ENCODE results near the gene PDXP. TPM values are rescaled to one million over a fixed set of nuclear protein-coding genes. Genes with fewer than 3 reads are reported as not detected.

PDXP gene
- total and polyA plus RNA-seq, 2 donors, result 8.9 to 25.0 TPM

- no peaks in the 10 kb centered on the region for H3K27me3 ChIP-seq (ENCODE audit: control insufficient read depth in 2 of 2, insufficient read depth in 1 of 2, low read length in 1 of 2)
- H3K4me1 ChIP-seq (ENCODE audit: control insufficient read depth in 2 of 2, insufficient read depth in 2 of 2, low read length in 2 of 2), result peaks cover 0 to 10% of the 10 kb centered on the region in 2 donors
- DNase-seq (ENCODE audit: low read depth in 6 of 9, low spot score in 9 of 9), result no peak
- H3K36me3 ChIP-seq (ENCODE audit: control insufficient read depth in 2 of 2, insufficient read depth in 2 of 2, low read length in 1 of 2), result peaks cover 69 to 70% of the 10 kb centered on the region in 2 donors
- 100% methylated on average over 1 of the region's 1 CpG for WGBS
- H3K27ac ChIP-seq (ENCODE audit: low read depth in 1 of 2, low read length in 1 of 2), result no peak overlapping the region
- H3K9me3 ChIP-seq (ENCODE audit: control insufficient read depth in 2 of 2, insufficient read depth in 1 of 2, low read length in 1 of 2), result peaks cover 0 to 4% of the 10 kb centered on the region in 2 donors
- no peak overlapping the region for H3K4me3 ChIP-seq (ENCODE audit: low read length in 2 of 2)
Measured at GRCh38 chr22:37617431-37617830, 41.1 kb upstream of the PDXP start.

GRCh38 chr22:37618072-37618656, 40.4 kb upstream of the PDXP start:
- 94% methylated on average over 14 of the region's 14 CpGs for WGBS

GRCh38 chr22:37618674-37619073, 39.8 kb upstream of the PDXP start:
- no peak for DNase-seq (ENCODE audit: low read depth in 6 of 9, low spot score in 9 of 9)
- Histone ChIP-seq H3K4me3 (ENCODE audit: low read length in 2 of 2) (no peak overlapping the region), H3K9me3 (ENCODE audit: control insufficient read depth in 2 of 2, insufficient read depth in 1 of 2, low read length in 1 of 2) (peaks cover 0 to 6% of the 10 kb centered on the region in 2 donors), H3K4me1 (ENCODE audit: control insufficient read depth in 2 of 2, insufficient read depth in 2 of 2, low read length in 2 of 2) (peaks cover 0 to 10% of the 10 kb centered on the region in 2 donors), H3K27me3 (ENCODE audit: control insufficient read depth in 2 of 2, insufficient read depth in 1 of 2, low read length in 1 of 2) (no peaks in the 10 kb centered on the region), H3K36me3 (ENCODE audit: control insufficient read depth in 2 of 2, insufficient read depth in 2 of 2, low read length in 1 of 2) (peaks cover 74 to 75% of the 10 kb centered on the region in 2 donors), H3K27ac (ENCODE audit: low read depth in 1 of 2, low read length in 1 of 2) (no peak overlapping the region)
- WGBS, result 95% methylated on average over 6 of the region's 6 CpGs

More at GRCh38 chr22:37618072-37618656, 40.4 kb upstream of the PDXP start:
- no peak for DNase-seq (ENCODE audit: low read depth in 6 of 9, low spot score in 9 of 9)
- H3K36me3 ChIP-seq (ENCODE audit: control insufficient read depth in 2 of 2, insufficient read depth in 2 of 2, low read length in 1 of 2), result peaks cover 71 to 74% of the 10 kb centered on the region in 2 donors
- H3K27ac ChIP-seq (ENCODE audit: low read depth in 1 of 2, low read length in 1 of 2), result no peak overlapping the region
- no peaks in the 10 kb centered on the region for H3K27me3 ChIP-seq (ENCODE audit: control insufficient read depth in 2 of 2, insufficient read depth in 1 of 2, low read length in 1 of 2)
- H3K4me1 ChIP-seq (ENCODE audit: control insufficient read depth in 2 of 2, insufficient read depth in 2 of 2, low read length in 2 of 2), result peaks cover 0 to 6% of the 10 kb centered on the region in 2 donors
- no peak overlapping the region for H3K4me3 ChIP-seq (ENCODE audit: low read length in 2 of 2)
- peaks cover 0 to 4% of the 10 kb centered on the region in 2 donors for H3K9me3 ChIP-seq (ENCODE audit: control insufficient read depth in 2 of 2, insufficient read depth in 1 of 2, low read length in 1 of 2)

- WGBS, result 98% methylated on average over 7 of the region's 7 CpGs
- no peak for DNase-seq (ENCODE audit: low read depth in 6 of 9, low spot score in 9 of 9)
Measured at GRCh38 chr22:37619991-37620390, 38.5 kb upstream of the PDXP start.

GRCh38 chr22:37621352-37621860, 37.1 kb upstream of the PDXP start:
- DNase-seq (ENCODE audit: low read depth in 6 of 9, low spot score in 9 of 9), result no peak
- Histone ChIP-seq H3K36me3 (ENCODE audit: control insufficient read depth in 2 of 2, insufficient read depth in 2 of 2, low read length in 1 of 2) (peaks cover 63 to 79% of the 10 kb centered on the region in 2 donors), H3K4me3 (ENCODE audit: low read length in 2 of 2) (no peak overlapping the region), H3K27ac (ENCODE audit: low read depth in 1 of 2, low read length in 1 of 2) (no peak overlapping the region), H3K9me3 (ENCODE audit: control insufficient read depth in 2 of 2, insufficient read depth in 1 of 2, low read length in 1 of 2) (peaks cover 0 to 5% of the 10 kb centered on the region in 2 donors), H3K4me1 (ENCODE audit: control insufficient read depth in 2 of 2, insufficient read depth in 2 of 2, low read length in 2 of 2) (peaks cover 11 to 33% of the 10 kb centered on the region in 2 donors), H3K27me3 (ENCODE audit: control insufficient read depth in 2 of 2, insufficient read depth in 1 of 2, low read length in 1 of 2) (no peaks in the 10 kb centered on the region)
- WGBS, result 97% methylated on average over 12 of the region's 12 CpGs

More at GRCh38 chr22:37619991-37620390, 38.5 kb upstream of the PDXP start:
- Histone ChIP-seq H3K9me3 (ENCODE audit: control insufficient read depth in 2 of 2, insufficient read depth in 1 of 2, low read length in 1 of 2) (peaks cover 0 to 5% of the 10 kb centered on the region in 2 donors), H3K4me1 (ENCODE audit: control insufficient read depth in 2 of 2, insufficient read depth in 2 of 2, low read length in 2 of 2) (peaks cover under 1 to 19% of the 10 kb centered on the region in 2 donors), H3K4me3 (ENCODE audit: low read length in 2 of 2) (no peak overlapping the region), H3K36me3 (ENCODE audit: control insufficient read depth in 2 of 2, insufficient read depth in 2 of 2, low read length in 1 of 2) (peaks cover 66 to 76% of the 10 kb centered on the region in 2 donors), H3K27me3 (ENCODE audit: control insufficient read depth in 2 of 2, insufficient read depth in 1 of 2, low read length in 1 of 2) (no peaks in the 10 kb centered on the region), H3K27ac (ENCODE audit: low read depth in 1 of 2, low read length in 1 of 2) (no peak overlapping the region)

GRCh38 chr22:37623075-37624016, 35.2 kb upstream of the PDXP start:
- H3K27ac ChIP-seq (ENCODE audit: low read depth in 1 of 2, low read length in 1 of 2), result peak overlapping the region in 1 of 2 donors; percentile 34
- DNase-seq (ENCODE audit: low read depth in 6 of 9, low spot score in 9 of 9), result peak in 4 of 9 donors; percentile 65 to 87 (median 76)
- H3K36me3 ChIP-seq (ENCODE audit: control insufficient read depth in 2 of 2, insufficient read depth in 2 of 2, low read length in 1 of 2), result peaks cover 47 to 73% of the 10 kb centered on the region in 2 donors
- H3K4me3 ChIP-seq (ENCODE audit: low read length in 2 of 2), result no peak overlapping the region
- no peaks in the 10 kb centered on the region for H3K27me3 ChIP-seq (ENCODE audit: control insufficient read depth in 2 of 2, insufficient read depth in 1 of 2, low read length in 1 of 2)
- H3K9me3 ChIP-seq (ENCODE audit: control insufficient read depth in 2 of 2, insufficient read depth in 1 of 2, low read length in 1 of 2), result peaks cover 0 to 5% of the 10 kb centered on the region in 2 donors
- 72% methylated on average over 22 of the region's 22 CpGs for WGBS
- peaks cover 30 to 52% of the 10 kb centered on the region in 2 donors for H3K4me1 ChIP-seq (ENCODE audit: control insufficient read depth in 2 of 2, insufficient read depth in 2 of 2, low read length in 2 of 2)

- peaks cover 0 to 5% of the 10 kb centered on the region in 2 donors for H3K9me3 ChIP-seq (ENCODE audit: control insufficient read depth in 2 of 2, insufficient read depth in 1 of 2, low read length in 1 of 2)
- no peak overlapping the region for H3K4me3 ChIP-seq (ENCODE audit: low read length in 2 of 2)
- 93% methylated on average over 6 of the region's 6 CpGs for WGBS
- no peak for DNase-seq (ENCODE audit: low read depth in 6 of 9, low spot score in 9 of 9)
- H3K27me3 ChIP-seq (ENCODE audit: control insufficient read depth in 2 of 2, insufficient read depth in 1 of 2, low read length in 1 of 2), result no peaks in the 10 kb centered on the region
- peaks cover 30 to 59% of the 10 kb centered on the region in 2 donors for H3K4me1 ChIP-seq (ENCODE audit: control insufficient read depth in 2 of 2, insufficient read depth in 2 of 2, low read length in 2 of 2)
- peak overlapping the region in 1 of 2 donors; percentile 34 for H3K27ac ChIP-seq (ENCODE audit: low read depth in 1 of 2, low read length in 1 of 2)
- peaks cover 44 to 73% of the 10 kb centered on the region in 2 donors for H3K36me3 ChIP-seq (ENCODE audit: control insufficient read depth in 2 of 2, insufficient read depth in 2 of 2, low read length in 1 of 2)
Measured at GRCh38 chr22:37624017-37624365, 34.5 kb upstream of the PDXP start.

GRCh38 chr22:37624876-37625275, 33.6 kb upstream of the PDXP start:
- no peak for DNase-seq (ENCODE audit: low read depth in 6 of 9, low spot score in 9 of 9)
- Histone ChIP-seq H3K9me3 (ENCODE audit: control insufficient read depth in 2 of 2, insufficient read depth in 1 of 2, low read length in 1 of 2) (peaks cover 0 to 5% of the 10 kb centered on the region in 2 donors), H3K4me3 (ENCODE audit: low read length in 2 of 2) (no peak overlapping the region), H3K36me3 (ENCODE audit: control insufficient read depth in 2 of 2, insufficient read depth in 2 of 2, low read length in 1 of 2) (peaks cover 46 to 74% of the 10 kb centered on the region in 2 donors), H3K27ac (ENCODE audit: low read depth in 1 of 2, low read length in 1 of 2) (peak overlapping the region in 1 of 2 donors; percentile 50), H3K27me3 (ENCODE audit: control insufficient read depth in 2 of 2, insufficient read depth in 1 of 2, low read length in 1 of 2) (no peaks in the 10 kb centered on the region), H3K4me1 (ENCODE audit: control insufficient read depth in 2 of 2, insufficient read depth in 2 of 2, low read length in 2 of 2) (peaks cover 32 to 60% of the 10 kb centered on the region in 2 donors)
- 97% methylated on average over 7 of the region's 7 CpGs for WGBS

Data from thymus (tissue), 11 donors.